Osteoblast (primary cell): ENCODE measurements around the gene RTP5. TPM values are rescaled to one million over a fixed set of nuclear protein-coding genes. Genes with fewer than 3 reads are reported as not detected.

ENCODE experiments used
- DNase-seq: peaks from one replicate; pipeline ENCODE4 v3.0.0; 2011; ENCODE audit warnings: low spot score, mixed read lengths; ENCODE audit not compliant: insufficient read length; ENCODE audit errors: missing footprints
- H2AFZ ChIP-seq: 2 replicates; pipeline ENCODE4 v1.6.0; 2011; ENCODE audit warnings: mild to moderate bottlenecking, low read length
- H3K27ac ChIP-seq: 2 replicates; pipeline ENCODE4 v1.5.1; 2011; ENCODE audit warnings: mild to moderate bottlenecking, low read depth, low read length, moderate library complexity
- H3K27me3 ChIP-seq: 2 replicates; pipeline ENCODE4 v1.6.0; 2012; ENCODE audit warnings: mild to moderate bottlenecking, control low read depth, inconsistent platforms, low read length, moderate library complexity; ENCODE audit not compliant: insufficient read depth
- H3K36me3 ChIP-seq: 2 replicates; pipeline ENCODE4 v1.5.1; 2011; ENCODE audit warnings: mild to moderate bottlenecking, low read length, control low read depth, moderate library complexity; ENCODE audit not compliant: insufficient read depth
- H3K4me1 ChIP-seq: 2 replicates; pipeline ENCODE4 v1.5.1; 2011; ENCODE audit warnings: mild to moderate bottlenecking, low read length, control low read depth, moderate library complexity; ENCODE audit not compliant: insufficient read depth
- H3K4me2 ChIP-seq: 2 replicates; pipeline ENCODE4 v1.6.0; 2011; ENCODE audit warnings: mild to moderate bottlenecking, low read length; ENCODE audit not compliant: insufficient read depth
- H3K4me3 ChIP-seq: fragments of 200-600 bp; sonication (generic); 3 replicates; pipeline ENCODE4 v1.5.1; 2012; ENCODE audit warnings: mild to moderate bottlenecking, low read length, inconsistent platforms; ENCODE audit not compliant: insufficient read depth
- H3K79me2 ChIP-seq: 2 replicates; pipeline ENCODE4 v1.6.0; 2012; ENCODE audit warnings: mild to moderate bottlenecking, low read length, control low read depth, inconsistent platforms; ENCODE audit not compliant: insufficient read depth
- H3K9me3 ChIP-seq: 2 replicates; pipeline ENCODE4 v1.5.1; 2011; ENCODE audit warnings: low read depth, low read length, control low read depth
- H4K20me1 ChIP-seq: 2 replicates; pipeline ENCODE4 v1.6.0; 2012; ENCODE audit warnings: mild to moderate bottlenecking, low read length, control low read depth; ENCODE audit not compliant: insufficient read depth
- total RNA-seq: library from RNA; depleted of rRNA; stranded (reverse); fragments of >200 nt; gene quantifications from 2 replicates; pipeline ENCODE4 v1.2.3, GENCODE V29; 2012
- TF ChIP-seq, protein P1 (sequence below): IDR thresholded peaks from 2 replicates; pipeline ENCODE4 v1.5.1; 2011; ENCODE audit warnings: mild to moderate bottlenecking, low read depth, low read length, moderate library complexity; ENCODE audit errors: extremely low read depth

Gene RTP5
- total RNA-seq, 1 donor, result not detected

GRCh38 chr2:241851325-241852115 lies 18.0 kb upstream of the RTP5 start:
- H3K4me1 ChIP-seq, result no peaks in the 10 kb centered on the region
- no peak overlapping the region for H3K4me2 ChIP-seq
- DNase-seq, result peak; percentile 88
- TF ChIP-seq, protein P1, sequence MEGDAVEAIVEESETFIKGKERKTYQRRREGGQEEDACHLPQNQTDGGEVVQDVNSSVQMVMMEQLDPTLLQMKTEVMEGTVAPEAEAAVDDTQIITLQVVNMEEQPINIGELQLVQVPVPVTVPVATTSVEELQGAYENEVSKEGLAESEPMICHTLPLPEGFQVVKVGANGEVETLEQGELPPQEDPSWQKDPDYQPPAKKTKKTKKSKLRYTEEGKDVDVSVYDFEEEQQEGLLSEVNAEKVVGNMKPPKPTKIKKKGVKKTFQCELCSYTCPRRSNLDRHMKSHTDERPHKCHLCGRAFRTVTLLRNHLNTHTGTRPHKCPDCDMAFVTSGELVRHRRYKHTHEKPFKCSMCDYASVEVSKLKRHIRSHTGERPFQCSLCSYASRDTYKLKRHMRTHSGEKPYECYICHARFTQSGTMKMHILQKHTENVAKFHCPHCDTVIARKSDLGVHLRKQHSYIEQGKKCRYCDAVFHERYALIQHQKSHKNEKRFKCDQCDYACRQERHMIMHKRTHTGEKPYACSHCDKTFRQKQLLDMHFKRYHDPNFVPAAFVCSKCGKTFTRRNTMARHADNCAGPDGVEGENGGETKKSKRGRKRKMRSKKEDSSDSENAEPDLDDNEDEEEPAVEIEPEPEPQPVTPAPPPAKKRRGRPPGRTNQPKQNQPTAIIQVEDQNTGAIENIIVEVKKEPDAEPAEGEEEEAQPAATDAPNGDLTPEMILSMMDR, result no peak
- no peaks in the 10 kb centered on the region for H4K20me1 ChIP-seq
- H2AFZ ChIP-seq, result no peak overlapping the region
- H3K9me3 ChIP-seq, result no peaks in the 10 kb centered on the region
- no peaks in the 10 kb centered on the region for H3K79me2 ChIP-seq
- no peak overlapping the region for H3K4me3 ChIP-seq
- H3K27ac ChIP-seq, result no peak overlapping the region
- H3K27me3 ChIP-seq, result no peaks in the 10 kb centered on the region
- H3K36me3 ChIP-seq, result no peaks in the 10 kb centered on the region

- H3K9me3 ChIP-seq, result no peaks in the 10 kb centered on the region
- H3K27me3 ChIP-seq, result no peaks in the 10 kb centered on the region
- peak; percentile 75 for DNase-seq
- H4K20me1 ChIP-seq, result no peaks in the 10 kb centered on the region
- H3K4me2 ChIP-seq, result no peak overlapping the region
- no peak overlapping the region for H3K4me3 ChIP-seq
- H3K4me1 ChIP-seq, result no peaks in the 10 kb centered on the region
- no peak overlapping the region for H2AFZ ChIP-seq
- H3K36me3 ChIP-seq, result no peaks in the 10 kb centered on the region
- no peak overlapping the region for H3K27ac ChIP-seq
- TF ChIP-seq, protein P1, result no peak
- no peaks in the 10 kb centered on the region for H3K79me2 ChIP-seq
Observed at GRCh38 chr2:241852116-241852980, 17.2 kb upstream of the RTP5 start.

- no peak overlapping the region for H3K4me3 ChIP-seq
- H3K36me3 ChIP-seq, result no peaks in the 10 kb centered on the region
- H3K9me3 ChIP-seq, result no peaks in the 10 kb centered on the region
- H3K4me2 ChIP-seq, result no peak overlapping the region
- peak; percentile 79 for DNase-seq
- H3K4me1 ChIP-seq, result no peaks in the 10 kb centered on the region
- TF ChIP-seq, protein P1, result no peak
- no peak overlapping the region for H3K27ac ChIP-seq
- H3K27me3 ChIP-seq, result no peaks in the 10 kb centered on the region
- H4K20me1 ChIP-seq, result no peaks in the 10 kb centered on the region
- no peak overlapping the region for H2AFZ ChIP-seq
- no peaks in the 10 kb centered on the region for H3K79me2 ChIP-seq
Observed at GRCh38 chr2:241852981-241853631, 16.4 kb upstream of the RTP5 start.
